Transverse colon (tissue), 4 donors: ENCODE results near the gene TRIM45. TPM values are rescaled to one million over a fixed set of nuclear protein-coding genes. Genes with fewer than 3 reads are reported as not detected.

Source experiments
- DNase-seq: peaks from one replicate; pipeline ENCODE4 v3.0.0-alpha.2; 2019
- H3K27ac ChIP-seq, 4 donors: fragments of 200-600 bp; sonication (generic); 2 replicates each; pipeline ENCODE4 v1.5.1; 2016 to 2018; ENCODE audit warnings: inconsistent platforms in 4 of 4
- H3K27me3 ChIP-seq: fragments of 200-600 bp; sonication (generic); 2 replicates; pipeline ENCODE4 v1.5.1; 2017; ENCODE audit warnings: inconsistent platforms
- H3K36me3 ChIP-seq, 4 donors: fragments of 200-600 bp; sonication (generic); 2 replicates each; pipeline ENCODE4 v1.5.1; 2017 to 2019; ENCODE audit warnings: inconsistent platforms in 4 of 4
- H3K4me1 ChIP-seq, 4 donors: fragments of 200-600 bp; sonication (generic); 2 replicates each; pipeline ENCODE4 v1.5.1; 2017 to 2020; ENCODE audit warnings: inconsistent platforms in 4 of 4
- H3K4me3 ChIP-seq, 4 donors: fragments of 200-600 bp; sonication (generic); 1 replicate in 1 of 4; 2 replicates in 3 of 4; pipeline versions ENCODE4 v1.5.1 to v1.6.1; 2017 to 2019; ENCODE audit warnings: inconsistent platforms in 4 of 4
- H3K9me3 ChIP-seq, 2 donors: fragments of 200-600 bp; sonication (generic); 2 replicates each; pipeline ENCODE4 v1.5.1; 2017 to 2019; ENCODE audit warnings: inconsistent platforms in 2 of 2
- EP300 ChIP-seq: sonication (generic); formaldehyde crosslinking; IDR thresholded peaks from one replicate; pipeline ENCODE4 v1.6.1; 2017; ENCODE audit warnings: antibody characterized with exemption, low read depth
- POLR2A ChIP-seq: fragments of 450-650 bp; IDR thresholded peaks from one replicate; pipeline ENCODE4 v1.6.1; 2016; ENCODE audit warnings: antibody characterized with exemption, mild to moderate bottlenecking, moderate library complexity
- POLR2AphosphoS5 ChIP-seq, 3 donors: sonication (generic); formaldehyde crosslinking; IDR thresholded peaks; one replicate each; pipeline ENCODE4 v1.6.1; 2016; ENCODE audit warnings: antibody characterized with exemption in 3 of 3
- WGBS, 2 donors: methylation state at CpG; one replicate each; pipeline ENCODE4 v1.1.5; 2018; ENCODE audit warnings: low coverage in 1 of 2; 5-methylcytosine and 5-hydroxymethylcytosine counted together
- in situ Hi-C, 4 donors: fragments of 200-750 bp; cut with MboI; loops; one replicate each; pipeline versions ENCODE4 v1.15.0 to v1.15.1; 2017; ENCODE audit warnings: low sequenced_read_pairs in 3 of 4, low pct_ligation_motif_present in 1 of 4, low pct_unique_long_range_greater_than_20kb in 1 of 4
- intact Hi-C: fragments of 100-400 bp; cut with DNase I; formaldehyde crosslinking; loops from one replicate; pipeline ENCODE4 v1.15.1; 2023; ENCODE audit warnings: low total_unique reads
- total RNA-seq, 4 donors: library from RNA; depleted of rRNA; stranded (reverse); fragments of >200 nt; gene quantifications; one replicate each; pipeline ENCODE4 v1.1.0, GENCODE V29; 2016
- TF ChIP-seq, protein P1 (sequence below), 5 experiments: fragments of 200-600 bp in 3 of 5; fragments of 450-650 bp in 2 of 5; sonication (generic) in 3 of 5; IDR thresholded peaks; 1 replicate in 2 of 5; 2 replicates in 3 of 5; pipeline ENCODE4 v1.5.1; 2016 to 2017; ENCODE audit warnings: antibody characterized with exemption in 5 of 5, inconsistent platforms in 3 of 5, mild to moderate bottlenecking in 2 of 5, moderate library complexity in 1 of 5

The TRIM45 gene
- total RNA-seq, 4 donors from 2014 or later: 2.6 to 106 (median 3.1) TPM

- intact Hi-C loops: loop anchor here (5.0 kb wide), 1 partner anchor 61 kb away; no protein-coding TSS in a partner anchor
- H3K27ac ChIP-seq: no peak overlapping the region
- 20 to 28% methylated on average over 5 of the region's 5 CpGs for WGBS, 2 donors
Observed at GRCh38 chr1:117128323-117129079, 7.0 kb upstream of the TRIM45 start.

DNA sequence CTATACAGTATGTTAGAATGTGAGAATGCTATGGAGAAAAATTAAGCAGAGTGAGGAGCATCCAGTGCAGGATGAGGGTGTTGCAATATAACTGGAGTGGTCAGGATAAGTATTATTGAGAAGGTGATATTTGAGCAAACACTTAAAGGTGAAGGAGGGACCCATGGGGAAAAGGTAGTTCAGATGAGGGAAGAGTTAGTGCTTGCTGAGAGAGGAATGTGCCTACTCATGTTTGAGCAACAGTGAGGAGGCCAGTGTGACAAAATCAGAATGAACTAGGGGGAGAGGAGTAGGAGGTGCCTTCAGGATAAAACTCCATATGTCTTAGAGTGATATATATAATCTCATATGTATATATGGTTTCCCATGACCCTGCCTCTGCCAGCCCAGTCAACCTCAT lies 6.2 kb upstream of the TRIM45 start:
- intact Hi-C loops (loop anchor here (5.0 kb wide), 1 partner anchor 60 kb away; no protein-coding TSS in a partner anchor), in situ Hi-C loops (loop anchor here in 3 of 4 donors (5.0 to 10.0 kb wide), 3 partner anchors 63 to 393 kb away; partner anchors contain the start of gene TTF2 (in 3 of the 3))
- Histone ChIP-seq H3K27me3 (peaks cover 6% of the 10 kb centered on the region), H3K27ac (no peak overlapping the region), H3K9me3 (no peaks in the 10 kb centered on the region), H3K36me3 (no peaks in the 10 kb centered on the region), H3K4me3 (no peak overlapping the region), H3K4me1 (peaks cover 0 to 3% (median 0%) of the 10 kb centered on the region in 4 donors)
- TF ChIP-seq, protein P1, sequence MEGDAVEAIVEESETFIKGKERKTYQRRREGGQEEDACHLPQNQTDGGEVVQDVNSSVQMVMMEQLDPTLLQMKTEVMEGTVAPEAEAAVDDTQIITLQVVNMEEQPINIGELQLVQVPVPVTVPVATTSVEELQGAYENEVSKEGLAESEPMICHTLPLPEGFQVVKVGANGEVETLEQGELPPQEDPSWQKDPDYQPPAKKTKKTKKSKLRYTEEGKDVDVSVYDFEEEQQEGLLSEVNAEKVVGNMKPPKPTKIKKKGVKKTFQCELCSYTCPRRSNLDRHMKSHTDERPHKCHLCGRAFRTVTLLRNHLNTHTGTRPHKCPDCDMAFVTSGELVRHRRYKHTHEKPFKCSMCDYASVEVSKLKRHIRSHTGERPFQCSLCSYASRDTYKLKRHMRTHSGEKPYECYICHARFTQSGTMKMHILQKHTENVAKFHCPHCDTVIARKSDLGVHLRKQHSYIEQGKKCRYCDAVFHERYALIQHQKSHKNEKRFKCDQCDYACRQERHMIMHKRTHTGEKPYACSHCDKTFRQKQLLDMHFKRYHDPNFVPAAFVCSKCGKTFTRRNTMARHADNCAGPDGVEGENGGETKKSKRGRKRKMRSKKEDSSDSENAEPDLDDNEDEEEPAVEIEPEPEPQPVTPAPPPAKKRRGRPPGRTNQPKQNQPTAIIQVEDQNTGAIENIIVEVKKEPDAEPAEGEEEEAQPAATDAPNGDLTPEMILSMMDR (IDR thresholded peaks at IDR 0.05): no peak
- TF ChIP-seq POLR2AphosphoS5 (IDR thresholded peaks at IDR 0.05): no peak
- no peak for TF ChIP-seq POLR2A
- TF ChIP-seq EP300: no peak
- DNase-seq: no peak

More at GRCh38 chr1:117128323-117129079, 7.0 kb upstream of the TRIM45 start:
- peaks cover 0 to 3% (median 0%) of the 10 kb centered on the region in 4 donors for H3K4me1 ChIP-seq
- TF ChIP-seq, protein P1 (IDR thresholded peaks at IDR 0.05): peak; percentile 27 to 44 (median 34)
- TF ChIP-seq EP300 (no peak), POLR2AphosphoS5 (IDR thresholded peaks at IDR 0.05) (no peak)
- no peak overlapping the region for H3K4me3 ChIP-seq
- DNase-seq: no peak
- H3K9me3 ChIP-seq: no peaks in the 10 kb centered on the region
- no peaks in the 10 kb centered on the region for H3K36me3 ChIP-seq
- in situ Hi-C loops: loop anchor here in 3 of 4 donors (5.0 to 10.0 kb wide), 3 partner anchors 64 to 394 kb away; partner anchors contain the start of gene TTF2 (in 3 of the 3)
- peaks cover 6% of the 10 kb centered on the region for H3K27me3 ChIP-seq

DNA sequence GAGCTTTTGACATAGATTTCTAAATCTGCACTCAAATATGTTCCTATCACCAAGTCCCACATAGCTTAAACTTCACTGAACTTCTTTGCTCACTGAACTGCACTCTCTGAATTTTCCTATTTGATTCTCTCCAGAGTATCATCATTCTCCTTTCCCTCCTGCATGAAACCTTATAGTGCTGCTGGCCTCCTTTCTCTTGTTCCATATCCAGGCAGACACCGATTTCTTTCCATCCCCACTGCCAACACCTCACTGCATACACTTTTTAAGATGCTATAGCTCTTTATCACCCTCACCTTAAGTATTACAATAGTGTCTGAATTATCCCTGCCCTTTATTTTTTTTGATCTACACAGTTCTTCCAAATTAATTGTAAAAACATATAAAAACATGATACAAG lies 3.1 kb upstream of the TRIM45 start:
- Histone ChIP-seq H3K4me3 (no peak overlapping the region), H3K4me1 (peaks cover 6 to 17% (median 13%) of the 10 kb centered on the region in 4 donors), H3K9me3 (no peaks in the 10 kb centered on the region), H3K27ac (no peak overlapping the region), H3K36me3 (no peaks in the 10 kb centered on the region), H3K27me3 (peaks cover 6% of the 10 kb centered on the region)
- intact Hi-C loops: loop anchor here (5.0 kb wide), 1 partner anchor 57 kb away; no protein-coding TSS in a partner anchor
- no peak for DNase-seq
- TF ChIP-seq POLR2AphosphoS5 (IDR thresholded peaks at IDR 0.05) (no peak), EP300 (no peak), POLR2A (no peak)
- TF ChIP-seq, protein P1 (IDR thresholded peaks at IDR 0.05): no peak
- WGBS, 2 donors: 29 to 56% methylated on average over 1 of the region's 1 CpG
- in situ Hi-C loops: loop anchor here in 3 of 4 donors (5.0 to 25.0 kb wide), 4 partner anchors 60 to 788 kb away; partner anchors contain the start of gene TTF2 (in 3 of the 3)

DNA sequence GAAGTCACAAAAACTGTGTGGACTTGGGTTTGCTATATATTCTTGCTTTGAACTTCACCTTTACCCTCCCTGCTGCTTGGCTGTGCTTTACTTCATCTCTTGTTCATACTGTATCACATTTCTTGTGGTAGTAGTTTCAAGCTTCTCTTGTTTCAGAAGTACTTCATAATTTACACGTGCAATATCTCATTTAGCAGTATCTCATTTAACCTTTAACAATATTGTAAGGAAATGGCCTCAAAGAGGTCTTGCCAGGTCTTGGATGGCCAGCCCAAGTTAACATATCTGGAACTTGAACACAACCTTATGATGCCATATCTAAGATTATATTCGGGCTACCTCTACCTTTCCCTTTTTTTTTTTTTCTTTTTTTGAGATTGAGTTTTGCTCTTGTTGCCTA lies 1.7 kb upstream of the TRIM45 start:
- DNase-seq: no peak
- Histone ChIP-seq H3K4me3 (no peak overlapping the region), H3K27me3 (peaks cover 6% of the 10 kb centered on the region), H3K9me3 (no peaks in the 10 kb centered on the region), H3K4me1 (peaks cover 6 to 16% (median 13%) of the 10 kb centered on the region in 4 donors), H3K36me3 (no peaks in the 10 kb centered on the region), H3K27ac (no peak overlapping the region)
- in situ Hi-C loops: loop anchor here in 3 of 4 donors (10.0 to 25.0 kb wide), 3 partner anchors 58 to 789 kb away; partner anchors contain the start of gene TTF2 (in 2 of the 3)
- WGBS, 2 donors: 88 to 100% methylated on average over 2 of the region's 2 CpGs
- intact Hi-C loops: no loop called here
- TF ChIP-seq, protein P1 (IDR thresholded peaks at IDR 0.05): no peak
- TF ChIP-seq POLR2AphosphoS5 (IDR thresholded peaks at IDR 0.05) (no peak), EP300 (no peak), POLR2A (no peak)
